Epithelial cell of proximal tubule (primary cell): ENCODE measurements around the gene GRPEL1. TPM values are rescaled to one million over a fixed set of nuclear protein-coding genes. Genes with fewer than 3 reads are reported as not detected.

Source experiments
- DNase-seq: peaks from one replicate; pipeline ENCODE4 v3.0.0-alpha.2; 2011; ENCODE audit warnings: low read depth
- H3K4me3 ChIP-seq: 2 replicates; pipeline ENCODE4 v1.5.1; 2011; ENCODE audit warnings: low read depth, mild to moderate bottlenecking, low read length
- CTCF ChIP-seq: conservative IDR thresholded peaks from 2 replicates; pipeline ENCODE4 v1.5.1; 2012; ENCODE audit warnings: low read depth, mild to moderate bottlenecking, low read length
- total RNA-seq: library from RNA; depleted of rRNA; stranded (reverse); fragments of >200 nt; gene quantifications from 2 replicates; pipeline ENCODE4 v1.2.3, GENCODE V29; 2015

GRPEL1 gene
- total RNA-seq, 1 donor from 2014 or later, result 45.8 TPM

- H3K4me3 ChIP-seq, result no peak overlapping the region
- TF ChIP-seq CTCF, result no peak
- DNase-seq, result no peak
Observed at GRCh38 chr4:7009564-7009963, 58.3 kb downstream of the GRPEL1 start.

Other genes starting within 250 kb of the GRPEL1 start
- gene TBC1D14, start 158.2 kb downstream of the GRPEL1 start, total RNA-seq, result 43.3 and 47.2 TPM in 2 replicates
- 15.2 and 16.9 TPM in 2 replicates for gene TADA2B, start 24.7 kb downstream of the GRPEL1 start, total RNA-seq
- 0.22 and 0.29 TPM in 2 replicates for gene SORCS2, start 124.5 kb upstream of the GRPEL1 start, total RNA-seq